Psoas muscle (tissue), 8 donors: Measurements from ENCODE around the gene KLK4. TPM values are rescaled to one million over a fixed set of nuclear protein-coding genes. Genes with fewer than 3 reads are reported as not detected.

Experiments
- ATAC-seq, 4 donors: fragments of 200-7000 bp; cut with Tn5 transposase; one replicate each; pipeline ENCODE4 v1.9.1; 2020; ENCODE audit warnings: moderate library complexity in 3 of 4, mild to moderate bottlenecking in 2 of 4
- DNase-seq, 2 donors: peaks; one replicate each; pipeline ENCODE4 v3.0.0-alpha.2; 2020
- H3K27ac ChIP-seq: fragments of 200-600 bp; one replicate; pipeline ENCODE4 v1.8.0; 2022
- H3K27me3 ChIP-seq, 3 donors: fragments of 200-600 bp in 1 of 3; one replicate each; pipeline versions ENCODE4 v1.6.1 to v1.8.0; 2013 to 2022; ENCODE audit warnings: low read length in 2 of 3, mild to moderate bottlenecking in 2 of 3, moderate library complexity in 1 of 3; ENCODE audit not compliant: insufficient read depth in 3 of 3
- H3K36me3 ChIP-seq, 2 donors: fragments of 200-600 bp in 1 of 2; one replicate each; pipeline versions ENCODE4 v1.6.1 to v1.8.0; 2013 to 2022; ENCODE audit warnings: low read depth in 1 of 2, mild to moderate bottlenecking in 1 of 2, moderate library complexity in 1 of 2; ENCODE audit not compliant: insufficient read depth in 1 of 2
- H3K4me1 ChIP-seq: fragments of 200-600 bp; one replicate; pipeline ENCODE4 v1.8.0; 2022
- H3K4me3 ChIP-seq: fragments of 200-600 bp; one replicate; pipeline ENCODE4 v1.8.0; 2022; ENCODE audit warnings: mild to moderate bottlenecking
- H3K9me3 ChIP-seq: fragments of 200-600 bp; one replicate; pipeline ENCODE4 v1.8.0; 2022
- WGBS, 3 donors: extraction: QIAGEN DNeasy Blood & Tissue Kit; methylation state at CpG; one replicate each; pipeline versions ENCODE4 v1.1.6 to v1.1.7; 2013; 5-methylcytosine and 5-hydroxymethylcytosine counted together
- intact Hi-C, 2 donors: fragments of 100-400 bp; cut with DNase I; formaldehyde crosslinking; loops; one replicate each; pipeline versions ENCODE4 v1.11.0 to v1.14.2; 2022
- polyA plus RNA-seq, 3 donors: library from polyadenylated mRNA; stranded (reverse); fragments of 200-250 nt; gene quantifications; one replicate each; pipeline ENCODE4 v1.2.3, GENCODE V29; 2013
- total RNA-seq, 4 donors: library from RNA; stranded (reverse); fragmentation: NEBNext Ultra II Directional in 2 of 4; extraction: Animal tissue kit (Norgen Biotek cat#: 25700) in 2 of 4; gene quantifications; one replicate each; pipeline versions ENCODE4 v1.2.1 to v1.2.4, GENCODE V29; 2021 to 2023
- TF ChIP-seq, protein P1 (sequence below): fragments of 200-600 bp; IDR thresholded peaks from one replicate; pipeline ENCODE4 v1.8.0; 2022; ENCODE audit warnings: antibody characterized with exemption
- donor health status: healthy with polysubstance abuse.
- donor health status: DM: no; HTN: no; CAD: no; lungs with moderate emphysema.
- donor health status: Bipolar disorder and iron deficiency.
- donor health status: healthy.
- donor health status: DM: yes; HTN: yes; CAD: no.
- donor health status: DM: no; HTN: no; CAD: no.
- donor health status: DM: no; HTN: no; CAD: no.
- donor health status: DM: yes; HTN: yes; CAD: no.

Gene KLK4
- total and polyA plus RNA-seq, 7 donors, result not detected

DNA sequence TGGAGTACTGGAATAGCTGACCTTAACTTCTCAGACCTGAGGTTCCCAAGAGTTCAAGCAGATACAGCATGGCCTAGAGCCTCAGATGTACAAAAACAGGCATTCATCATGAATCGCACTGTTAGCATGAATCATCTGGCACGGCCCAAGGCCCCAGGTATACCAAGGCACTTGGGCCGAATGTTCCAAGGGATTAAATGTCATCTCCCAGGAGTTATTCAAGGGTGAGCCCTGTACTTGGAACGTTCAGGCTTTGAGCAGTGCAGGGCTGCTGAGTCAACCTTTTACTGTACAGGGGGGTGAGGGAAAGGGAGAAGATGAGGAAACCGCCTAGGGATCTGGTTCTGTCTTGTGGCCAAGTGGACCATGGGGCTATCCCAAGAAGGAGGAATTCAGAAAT lies 50.2 kb downstream of the KLK4 start:
- no peak for ATAC-seq
- Histone ChIP-seq H3K4me3 (no peak overlapping the region), H3K4me1 (no peaks in the 10 kb centered on the region), H3K27me3 (peaks cover 0 to 13% (median 9%) of the 10 kb centered on the region in 3 donors), H3K36me3 (no peaks in the 10 kb centered on the region), H3K9me3 (no peaks in the 10 kb centered on the region), H3K27ac (no peak overlapping the region)
- TF ChIP-seq, protein P1, sequence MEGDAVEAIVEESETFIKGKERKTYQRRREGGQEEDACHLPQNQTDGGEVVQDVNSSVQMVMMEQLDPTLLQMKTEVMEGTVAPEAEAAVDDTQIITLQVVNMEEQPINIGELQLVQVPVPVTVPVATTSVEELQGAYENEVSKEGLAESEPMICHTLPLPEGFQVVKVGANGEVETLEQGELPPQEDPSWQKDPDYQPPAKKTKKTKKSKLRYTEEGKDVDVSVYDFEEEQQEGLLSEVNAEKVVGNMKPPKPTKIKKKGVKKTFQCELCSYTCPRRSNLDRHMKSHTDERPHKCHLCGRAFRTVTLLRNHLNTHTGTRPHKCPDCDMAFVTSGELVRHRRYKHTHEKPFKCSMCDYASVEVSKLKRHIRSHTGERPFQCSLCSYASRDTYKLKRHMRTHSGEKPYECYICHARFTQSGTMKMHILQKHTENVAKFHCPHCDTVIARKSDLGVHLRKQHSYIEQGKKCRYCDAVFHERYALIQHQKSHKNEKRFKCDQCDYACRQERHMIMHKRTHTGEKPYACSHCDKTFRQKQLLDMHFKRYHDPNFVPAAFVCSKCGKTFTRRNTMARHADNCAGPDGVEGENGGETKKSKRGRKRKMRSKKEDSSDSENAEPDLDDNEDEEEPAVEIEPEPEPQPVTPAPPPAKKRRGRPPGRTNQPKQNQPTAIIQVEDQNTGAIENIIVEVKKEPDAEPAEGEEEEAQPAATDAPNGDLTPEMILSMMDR, result no peak
- 57 to 76% (median 64%) methylated on average over 5 of the region's 5 CpGs for WGBS, 3 donors
- intact Hi-C loops, result no loop called here
- no peak for DNase-seq

DNA sequence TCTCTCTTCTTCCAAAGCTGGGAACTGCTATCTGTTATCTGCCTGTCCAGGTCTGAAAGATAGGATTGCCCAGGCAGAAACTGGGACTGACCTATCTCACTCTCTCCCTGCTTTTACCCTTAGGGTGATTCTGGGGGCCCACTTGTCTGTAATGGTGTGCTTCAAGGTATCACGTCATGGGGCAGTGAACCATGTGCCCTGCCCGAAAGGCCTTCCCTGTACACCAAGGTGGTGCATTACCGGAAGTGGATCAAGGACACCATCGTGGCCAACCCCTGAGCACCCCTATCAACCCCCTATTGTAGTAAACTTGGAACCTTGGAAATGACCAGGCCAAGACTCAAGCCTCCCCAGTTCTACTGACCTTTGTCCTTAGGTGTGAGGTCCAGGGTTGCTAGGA lies 51.3 kb downstream of the KLK4 start:
- no peak for DNase-seq
- Histone ChIP-seq H3K27me3 (peaks cover 0 to 13% (median 9%) of the 10 kb centered on the region in 3 donors), H3K9me3 (no peaks in the 10 kb centered on the region), H3K27ac (no peak overlapping the region), H3K36me3 (no peaks in the 10 kb centered on the region), H3K4me3 (no peak overlapping the region), H3K4me1 (no peaks in the 10 kb centered on the region)
- no peak for ATAC-seq
- WGBS, 3 donors, result 86 to 89% (median 86%) methylated on average over 4 of the region's 4 CpGs
- TF ChIP-seq, protein P1, result no peak
- intact Hi-C loops, result no loop called here

- Histone ChIP-seq H3K4me3 (no peak overlapping the region), H3K36me3 (no peaks in the 10 kb centered on the region), H3K9me3 (no peaks in the 10 kb centered on the region), H3K27ac (no peak overlapping the region), H3K27me3 (peaks cover 0 to 13% (median 9%) of the 10 kb centered on the region in 3 donors), H3K4me1 (no peaks in the 10 kb centered on the region)
- TF ChIP-seq, protein P1, result no peak
- 17 to 23% (median 18%) methylated on average over 7 of the region's 7 CpGs for WGBS, 3 donors
- ATAC-seq (no peak), DNase-seq (no peak)
- intact Hi-C loops, result no loop called here
Measured at GRCh38 chr19:50858886-50859285, 52.3 kb downstream of the KLK4 start.

DNA sequence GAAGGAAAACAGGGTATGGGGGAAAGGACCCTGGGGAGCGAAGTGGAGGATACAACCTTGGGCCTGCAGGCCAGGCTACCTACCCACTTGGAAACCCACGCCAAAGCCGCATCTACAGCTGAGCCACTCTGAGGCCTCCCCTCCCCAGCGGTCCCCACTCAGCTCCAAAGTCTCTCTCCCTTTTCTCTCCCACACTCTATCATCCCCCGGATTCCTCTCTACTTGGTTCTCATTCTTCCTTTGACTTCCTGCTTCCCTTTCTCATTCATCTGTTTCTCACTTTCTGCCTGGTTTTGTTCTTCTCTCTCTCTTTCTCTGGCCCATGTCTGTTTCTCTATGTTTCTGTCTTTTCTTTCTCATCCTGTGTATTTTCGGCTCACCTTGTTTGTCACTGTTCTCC lies 53.8 kb downstream of the KLK4 start:
- TF ChIP-seq, protein P1, result no peak

More for the DNA sequence above, 53.8 kb downstream of the KLK4 start:
- no peak overlapping the region for H3K4me3 ChIP-seq
- H3K27me3 ChIP-seq, result peaks cover 0 to 13% (median 9%) of the 10 kb centered on the region in 3 donors
- DNase-seq (no peak), ATAC-seq (no peak)
- no peaks in the 10 kb centered on the region for H3K4me1 ChIP-seq
- no peaks in the 10 kb centered on the region for H3K36me3 ChIP-seq
- 60 to 69% (median 62%) methylated on average over 5 to 6 of the region's 6 CpGs for WGBS, 3 donors
- intact Hi-C loops, result no loop called here
- no peaks in the 10 kb centered on the region for H3K9me3 ChIP-seq
- no peak overlapping the region for H3K27ac ChIP-seq

Other genes starting within 250 kb of the KLK4 start
- gene SHANK1, start 191.6 kb downstream of the KLK4 start, total RNA-seq, result 1 to 10 TPM in 1 of 4 donors, under 1 TPM in 2, not detected in 1; 0.39 to 1.3 (median 0.83) TPM
- gene SHANK1, start 191.6 kb downstream of the KLK4 start, polyA plus RNA-seq, result under 1 TPM in 2 of 3 donors, not detected in 1; 0.14 to 0.16 TPM
- 1 to 10 TPM; 1.6 to 4.5 (median 1.8) TPM for gene CLEC11A, start 188.0 kb downstream of the KLK4 start, total RNA-seq
- gene CLEC11A, start 188.0 kb downstream of the KLK4 start, polyA plus RNA-seq, result 1 to 10 TPM in 1 of 3 donors, under 1 TPM in 2; 0.83 to 4.0 (median 0.83) TPM
- not detected for gene GPR32, start 140.9 kb downstream of the KLK4 start, total RNA-seq
- gene GPR32, start 140.9 kb downstream of the KLK4 start, polyA plus RNA-seq, result not detected
- gene ACP4, start 121.0 kb downstream of the KLK4 start, total RNA-seq, result not detected
- not detected for gene ACP4, start 121.0 kb downstream of the KLK4 start, polyA plus RNA-seq
- under 1 TPM in 2 of 4 donors, not detected in 2; 0.32 to 0.34 TPM for gene KLK1, start 87.6 kb downstream of the KLK4 start, total RNA-seq
- gene KLK1, start 87.6 kb downstream of the KLK4 start, polyA plus RNA-seq, result under 1 TPM in 2 of 3 donors, not detected in 1; 0.08 to 0.48 TPM
- not detected for gene KLK15, start 77.8 kb downstream of the KLK4 start, total RNA-seq
- gene KLK15, start 77.8 kb downstream of the KLK4 start, polyA plus RNA-seq, result not detected
- gene KLK3, start 56.5 kb downstream of the KLK4 start, total RNA-seq, result not detected
- gene KLK3, start 56.5 kb downstream of the KLK4 start, polyA plus RNA-seq, result not detected
- not detected for gene KLK2, start 38.0 kb downstream of the KLK4 start, total RNA-seq
- gene KLK2, start 38.0 kb downstream of the KLK4 start, polyA plus RNA-seq, result not detected
- gene KLK5, start 41.6 kb upstream of the KLK4 start, total RNA-seq, result not detected
- under 1 TPM in 1 of 3 donors, not detected in 2; 0.05 TPM for gene KLK5, start 41.6 kb upstream of the KLK4 start, polyA plus RNA-seq
- not detected for gene KLK6, start 58.2 kb upstream of the KLK4 start, total RNA-seq
- under 1 TPM in 1 of 3 donors, not detected in 2; 0.04 TPM for gene KLK6, start 58.2 kb upstream of the KLK4 start, polyA plus RNA-seq
- not detected for gene KLK7, start 72.5 kb upstream of the KLK4 start, total RNA-seq
- gene KLK7, start 72.5 kb upstream of the KLK4 start, polyA plus RNA-seq, result not detected
- gene KLK8, start 90.2 kb upstream of the KLK4 start, total RNA-seq, result not detected
- under 1 TPM in 2 of 3 donors, not detected in 1; 0.09 to 0.76 TPM for gene KLK8, start 90.2 kb upstream of the KLK4 start, polyA plus RNA-seq
- gene KLK10, start 108.3 kb upstream of the KLK4 start, total RNA-seq, result not detected
- gene KLK10, start 108.3 kb upstream of the KLK4 start, polyA plus RNA-seq, result under 1 TPM; 0.04 to 0.16 (median 0.04) TPM
- under 1 TPM in 3 of 4 donors, not detected in 1; 0.19 to 0.52 (median 0.24) TPM for gene KLK11, start 115.2 kb upstream of the KLK4 start, total RNA-seq
- gene KLK11, start 115.2 kb upstream of the KLK4 start, polyA plus RNA-seq, result under 1 TPM; 0.13 to 0.20 (median 0.17) TPM
- gene KLK12, start 123.6 kb upstream of the KLK4 start, total RNA-seq, result not detected
- not detected for gene KLK12, start 123.6 kb upstream of the KLK4 start, polyA plus RNA-seq
- gene KLK13, start 153.7 kb upstream of the KLK4 start, total RNA-seq, result not detected
- gene KLK13, start 153.7 kb upstream of the KLK4 start, polyA plus RNA-seq, result under 1 TPM in 1 of 3 donors, not detected in 2; 0.18 TPM
- not detected for gene KLK14, start 171.5 kb upstream of the KLK4 start, total RNA-seq
- gene KLK14, start 171.5 kb upstream of the KLK4 start, polyA plus RNA-seq, result under 1 TPM in 1 of 3 donors, not detected in 2; 0.20 TPM
- 1 to 10 TPM; 4.9 to 9.1 (median 6.0) TPM for gene CTU1, start 197.0 kb upstream of the KLK4 start, total RNA-seq
- gene CTU1, start 197.0 kb upstream of the KLK4 start, polyA plus RNA-seq, result 1 to 10 TPM; 1.4 to 7.5 (median 2.1) TPM
- 1 to 10 TPM in 3 of 4 donors, under 1 TPM in 1; 0.73 to 2.2 (median 1.8) TPM for gene SIGLEC9, start 213.5 kb upstream of the KLK4 start, total RNA-seq
- under 1 TPM; 0.24 to 0.69 (median 0.25) TPM for gene SIGLEC9, start 213.5 kb upstream of the KLK4 start, polyA plus RNA-seq
- under 1 TPM; 0.38 to 0.82 (median 0.50) TPM for gene SIGLEC7, start 230.9 kb upstream of the KLK4 start, total RNA-seq
- under 1 TPM in 2 of 3 donors, not detected in 1; 0.08 to 0.60 TPM for gene SIGLEC7, start 230.9 kb upstream of the KLK4 start, polyA plus RNA-seq